Right atrium auricular region (tissue), 2 donors: ENCODE data around the gene EXOSC1. TPM values are rescaled to one million over a fixed set of nuclear protein-coding genes. Genes with fewer than 3 reads are reported as not detected.

Experiments used
- DNase-seq: peaks from one replicate; pipeline ENCODE4 v3.0.0-alpha.2; 2019; ENCODE audit warnings: low spot score
- H3K27ac ChIP-seq, 2 donors: fragments of 200-600 bp; sonication (generic); 1 replicate in 1 of 2; 2 replicates in 1 of 2; pipeline ENCODE4 v1.5.1; 2016 to 2019
- H3K27me3 ChIP-seq, 2 donors: fragments of 200-600 bp; sonication (generic); one replicate each; pipeline versions ENCODE4 v1.5.1 to v1.6.0; 2017 to 2019
- H3K36me3 ChIP-seq: fragments of 200-600 bp; sonication (generic); one replicate; pipeline ENCODE4 v1.5.1; 2016
- H3K4me1 ChIP-seq, 2 donors: fragments of 200-600 bp; sonication (generic); one replicate each; pipeline versions ENCODE4 v1.5.1 to v1.6.0; 2017 to 2019
- H3K4me3 ChIP-seq, 2 donors: fragments of 200-600 bp; sonication (generic); 1 replicate in 1 of 2; 2 replicates in 1 of 2; pipeline ENCODE4 v1.5.1; 2017 to 2019; ENCODE audit warnings: mild to moderate bottlenecking in 1 of 2, moderate library complexity in 1 of 2
- H3K9me3 ChIP-seq, 2 donors: fragments of 200-600 bp; sonication (generic); one replicate each; pipeline ENCODE4 v1.5.1; 2019
- CTCF ChIP-seq, 2 donors: fragments of 200-600 bp; sonication (generic); IDR thresholded peaks; one replicate each; pipeline ENCODE4 v1.5.1; 2019; ENCODE audit warnings: antibody characterized with exemption in 2 of 2
- total RNA-seq, 2 donors: library from RNA; depleted of rRNA; stranded (reverse); fragments of >200 nt; gene quantifications; one replicate each; pipeline ENCODE4 v1.1.0, GENCODE V29; 2016

EXOSC1 gene
- total RNA-seq, 2 donors from 2014 or later: 16.0 to 17.5 TPM

- Histone ChIP-seq H3K36me3 (peaks cover 99% of the 10 kb centered on the region), H3K9me3 (no peaks in the 10 kb centered on the region), H3K27ac (peak overlapping the region in 1 of 2 donors; percentile 54), H3K4me3 (no peak overlapping the region), H3K27me3 (no peaks in the 10 kb centered on the region), H3K4me1 (no peaks in the 10 kb centered on the region)
- no peak for TF ChIP-seq CTCF (IDR thresholded peaks at IDR 0.05)
- DNase-seq: no peak
Measured at GRCh38 chr10:97464226-97464625, 18.4 kb upstream of the EXOSC1 start.

GRCh38 chr10:97463363-97464132, 17.7 kb upstream of the EXOSC1 start:
- H3K9me3 ChIP-seq: no peaks in the 10 kb centered on the region
- H3K36me3 ChIP-seq: peaks cover 99% of the 10 kb centered on the region
- peak overlapping the region; percentile 49 to 54 for H3K27ac ChIP-seq
- no peaks in the 10 kb centered on the region for H3K27me3 ChIP-seq
- no peak overlapping the region for H3K4me3 ChIP-seq
- TF ChIP-seq CTCF (IDR thresholded peaks at IDR 0.05): peak; percentile 65 to 88
- no peak for DNase-seq
- H3K4me1 ChIP-seq: no peaks in the 10 kb centered on the region

- TF ChIP-seq CTCF (IDR thresholded peaks at IDR 0.05): no peak
- H3K4me3 ChIP-seq: no peak overlapping the region
Measured at GRCh38 chr10:97462309-97462708, 16.5 kb upstream of the EXOSC1 start.

GRCh38 chr10:97459933-97460332, 14.1 kb upstream of the EXOSC1 start:
- DNase-seq: no peak
- TF ChIP-seq CTCF (IDR thresholded peaks at IDR 0.05): no peak

More at GRCh38 chr10:97462309-97462708, 16.5 kb upstream of the EXOSC1 start:
- DNase-seq: no peak
- H3K4me1 ChIP-seq: no peaks in the 10 kb centered on the region
- peaks cover 97% of the 10 kb centered on the region for H3K36me3 ChIP-seq
- no peaks in the 10 kb centered on the region for H3K9me3 ChIP-seq
- H3K27me3 ChIP-seq: no peaks in the 10 kb centered on the region
- no peak overlapping the region for H3K27ac ChIP-seq

GRCh38 chr10:97459111-97459510, 13.3 kb upstream of the EXOSC1 start:
- H3K27me3 ChIP-seq: no peaks in the 10 kb centered on the region
- no peak overlapping the region for H3K4me3 ChIP-seq
- peaks cover 0 to 9% of the 10 kb centered on the region in 2 donors for H3K4me1 ChIP-seq
- H3K27ac ChIP-seq: no peak overlapping the region
- peaks cover 92% of the 10 kb centered on the region for H3K36me3 ChIP-seq
- no peaks in the 10 kb centered on the region for H3K9me3 ChIP-seq
- no peak for DNase-seq
- TF ChIP-seq CTCF (IDR thresholded peaks at IDR 0.05): no peak

More at GRCh38 chr10:97459933-97460332, 14.1 kb upstream of the EXOSC1 start:
- Histone ChIP-seq H3K27ac (no peak overlapping the region), H3K4me1 (peaks cover 0 to 1% of the 10 kb centered on the region in 2 donors), H3K36me3 (peaks cover 97% of the 10 kb centered on the region), H3K4me3 (no peak overlapping the region), H3K9me3 (no peaks in the 10 kb centered on the region), H3K27me3 (no peaks in the 10 kb centered on the region)
